HG02571 (cell line): ENCODE measurements around the gene PTPN20.
"Not testable (repeated sequence)": the region's sequence is repeated elsewhere in the genome, so short reads cannot be mapped to it uniquely, and the experiment has no call there.

Experiments
- ATAC-seq: cut with Tn5 transposase; IDR thresholded peaks from one replicate; pipeline ENCODE4 v1.9.1; 2021; ENCODE audit warnings: mild to moderate bottlenecking, moderate library complexity; ENCODE audit not compliant: unreplicated experiment

The PTPN20 gene, protein sequence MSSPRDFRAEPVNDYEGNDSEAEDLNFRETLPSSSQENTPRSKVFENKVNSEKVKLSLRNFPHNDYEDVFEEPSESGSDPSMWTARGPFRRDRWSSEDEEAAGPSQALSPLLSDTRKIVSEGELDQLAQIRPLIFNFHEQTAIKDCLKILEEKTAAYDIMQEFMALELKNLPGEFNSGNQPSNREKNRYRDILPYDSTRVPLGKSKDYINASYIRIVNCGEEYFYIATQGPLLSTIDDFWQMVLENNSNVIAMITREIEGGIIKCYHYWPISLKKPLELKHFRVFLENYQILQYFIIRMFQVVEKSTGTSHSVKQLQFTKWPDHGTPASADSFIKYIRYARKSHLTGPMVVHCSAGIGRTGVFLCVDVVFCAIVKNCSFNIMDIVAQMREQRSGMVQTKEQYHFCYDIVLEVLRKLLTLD

GRCh38 chr10:46911144-46911876 lies at the start of gene PTPN20:
Gene PTPN20 (plus strand): TSS chr10:46911428. CDS start chr10:46932500, 21,072 bp downstream.
- ATAC-seq: peak; percentile 89

DNA sequence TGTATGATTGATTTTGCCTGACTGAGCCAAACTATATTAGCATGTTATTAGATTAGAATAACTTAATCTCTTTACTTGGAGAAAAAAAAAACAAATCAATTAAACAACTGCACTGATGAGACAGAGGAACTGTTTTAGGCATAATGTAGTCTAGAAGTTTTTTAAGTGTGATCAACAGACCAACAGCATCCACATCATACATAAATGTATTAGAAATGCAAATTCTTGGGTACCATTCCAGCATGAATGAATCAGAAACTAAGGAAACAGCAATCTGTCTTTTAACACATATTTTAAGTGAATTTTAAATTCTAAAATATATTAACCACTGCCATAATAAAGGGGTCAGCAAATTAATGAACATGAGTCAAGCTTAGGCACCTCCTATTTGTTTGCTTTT lies 41.5 kb upstream of the PTPN20 start:
- not testable (repeated sequence) for ATAC-seq

GRCh38 chr10:46871583-46871982 lies 39.6 kb upstream of the PTPN20 start:
- not testable (repeated sequence) for ATAC-seq

- not testable (repeated sequence) for ATAC-seq
Observed at GRCh38 chr10:46875304-46875703, 35.9 kb upstream of the PTPN20 start.

- not testable (repeated sequence) for ATAC-seq
Observed at GRCh38 chr10:46876773-46877172, 34.5 kb upstream of the PTPN20 start.

DNA sequence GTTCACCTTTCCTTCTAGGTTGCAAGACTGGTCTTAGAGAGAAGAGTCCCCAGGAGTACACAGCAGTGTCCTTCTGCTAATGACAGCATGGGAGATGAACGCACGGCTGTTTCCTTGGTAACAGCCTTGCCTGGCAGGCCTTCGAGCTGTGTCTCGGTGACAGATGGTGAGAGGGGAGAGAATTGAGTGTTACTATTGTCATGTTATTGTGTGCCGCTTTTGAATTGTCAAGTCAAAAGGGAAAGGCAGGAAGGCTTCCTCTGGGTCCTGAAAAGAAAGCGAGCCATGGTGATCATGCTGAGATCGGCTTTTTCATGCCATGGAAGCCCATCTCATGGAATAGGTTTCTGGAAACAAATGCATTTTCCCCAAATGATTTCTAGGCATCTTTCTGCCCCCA lies 32.5 kb upstream of the PTPN20 start:
- ATAC-seq: not testable (repeated sequence)

DNA sequence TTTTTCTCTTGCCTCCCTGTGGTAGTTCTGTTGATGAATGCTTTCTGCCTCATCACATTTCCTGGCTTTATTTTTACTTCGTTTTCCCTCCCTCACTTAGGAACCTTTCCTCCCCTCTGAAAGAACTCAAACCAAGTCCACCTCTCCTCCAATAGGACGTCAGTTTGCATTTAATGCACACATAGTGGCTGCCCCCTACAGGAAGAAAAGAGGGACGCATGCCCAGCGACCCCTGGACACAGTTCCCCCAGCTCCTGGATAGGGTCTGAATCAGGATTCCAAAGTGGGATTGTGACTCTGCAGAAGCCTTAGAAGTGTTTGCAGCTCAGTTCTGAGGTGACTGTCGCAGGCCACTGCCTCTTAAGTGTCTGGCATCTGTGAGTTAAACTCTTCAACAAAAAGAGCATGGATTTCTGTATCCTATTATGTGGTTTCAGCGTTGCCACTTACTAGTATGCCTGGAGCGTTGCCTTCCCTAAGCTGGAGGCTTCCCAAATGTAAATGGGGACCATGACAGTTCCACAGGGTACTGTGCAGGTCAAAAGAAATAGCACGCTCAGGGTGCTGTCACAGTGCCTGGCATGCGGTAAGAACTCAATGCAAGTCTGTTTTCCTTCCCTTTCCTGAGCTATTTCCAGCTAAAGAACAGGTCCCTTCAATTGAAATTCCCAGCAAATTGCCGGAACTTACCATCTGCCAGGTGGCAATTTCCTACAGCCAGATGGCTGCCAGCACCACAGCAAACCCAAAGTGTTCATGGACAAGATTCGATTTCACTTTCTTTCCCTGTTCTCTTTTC lies 20.2 kb upstream of the PTPN20 start:
- ATAC-seq: not testable (repeated sequence)

DNA sequence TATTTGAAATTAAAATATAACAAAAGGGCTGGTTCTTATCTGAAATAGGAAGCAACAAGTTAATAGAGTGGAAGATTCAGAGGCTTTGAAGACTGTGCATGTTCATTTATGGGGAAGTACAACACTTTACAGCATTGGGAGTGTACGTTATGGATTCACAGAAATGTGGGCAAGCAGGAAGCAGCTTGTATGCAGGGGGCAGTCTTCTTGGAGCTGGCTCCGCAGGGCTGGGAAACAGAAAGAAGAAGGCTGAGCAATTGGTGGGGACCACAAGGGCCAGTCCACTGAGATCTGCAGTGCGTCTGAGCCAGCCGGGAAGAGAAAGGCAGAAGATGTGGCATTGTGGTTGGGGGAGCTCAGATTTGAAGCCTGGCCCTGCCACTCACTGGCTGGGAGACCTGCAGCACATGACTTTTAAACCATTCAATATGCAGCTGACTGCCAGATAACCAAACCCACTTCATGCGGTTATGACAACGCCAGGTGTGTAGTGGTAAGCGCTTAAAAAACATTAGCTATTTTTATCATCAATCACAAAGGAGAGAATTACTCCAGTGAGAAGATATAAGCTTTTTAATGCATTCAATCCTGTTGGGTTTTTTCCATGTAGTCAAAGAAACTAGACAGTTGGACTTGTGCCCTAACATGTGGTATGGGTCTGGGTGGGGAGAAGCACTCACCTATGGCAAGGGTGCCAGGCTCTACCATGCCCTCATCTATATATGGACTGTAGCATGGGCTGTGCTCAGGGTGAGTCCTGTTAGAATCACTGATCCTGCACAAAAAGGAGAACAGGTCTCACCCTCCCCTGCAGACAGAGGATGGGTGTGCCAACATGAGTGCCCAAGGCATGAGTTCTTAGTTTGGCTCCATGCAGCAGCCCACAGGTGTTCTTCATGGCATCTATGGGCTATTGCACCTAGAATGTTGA lies 14.2 kb upstream of the PTPN20 start:
- not testable (repeated sequence) for ATAC-seq

GRCh38 chr10:46901247-46901646 lies 10.0 kb upstream of the PTPN20 start:
- not testable (repeated sequence) for ATAC-seq

GRCh38 chr10:46903874-46904273 lies 7.4 kb upstream of the PTPN20 start:
- not testable (repeated sequence) for ATAC-seq

DNA sequence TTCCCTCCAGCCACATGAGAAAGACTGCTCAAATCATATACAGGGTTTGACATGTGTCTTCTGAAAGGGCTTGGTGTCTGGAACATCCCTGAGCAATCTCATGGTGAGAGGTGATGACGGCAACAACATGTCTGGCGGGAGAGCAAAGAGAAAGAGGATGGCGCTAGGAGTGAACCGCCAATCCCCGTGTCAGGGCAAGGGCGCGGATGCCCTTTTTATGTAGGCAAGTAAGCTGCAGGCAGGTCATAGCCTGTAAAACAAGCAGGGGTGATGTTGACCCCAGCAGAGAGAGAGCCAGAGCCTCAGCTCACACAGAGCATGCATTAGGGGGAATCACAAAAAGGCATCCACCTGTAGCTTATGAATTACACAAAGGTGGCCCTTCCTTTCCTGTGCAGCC lies 4.9 kb upstream of the PTPN20 start:
- ATAC-seq: not testable (repeated sequence)

- not testable (repeated sequence) for ATAC-seq
Observed at GRCh38 chr10:46907185-46908117, 3.8 kb upstream of the PTPN20 start.

GRCh38 chr10:46922498-46922897 lies 11.3 kb downstream of the PTPN20 start:
- ATAC-seq: not testable (repeated sequence)

DNA sequence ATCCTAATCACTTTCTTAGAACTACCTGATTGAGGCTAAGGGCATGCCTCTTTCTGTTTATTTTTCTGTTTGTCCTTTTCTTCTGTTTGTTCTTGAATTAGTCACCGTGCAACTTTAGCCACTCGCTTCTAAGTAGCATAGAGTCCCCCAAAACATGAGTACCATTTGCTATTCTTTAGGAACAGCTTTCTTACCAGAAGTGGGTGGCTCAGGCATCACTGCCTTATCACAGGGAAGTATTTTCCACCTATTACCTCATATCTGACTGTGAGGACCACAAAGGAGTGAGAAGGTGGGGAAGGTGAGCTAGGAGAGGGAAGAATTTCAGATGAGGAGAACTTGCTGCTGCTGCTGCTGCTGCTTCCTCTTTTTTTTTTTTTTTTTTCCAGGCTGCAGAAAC lies 13.9 kb downstream of the PTPN20 start:
- not testable (repeated sequence) for ATAC-seq

DNA sequence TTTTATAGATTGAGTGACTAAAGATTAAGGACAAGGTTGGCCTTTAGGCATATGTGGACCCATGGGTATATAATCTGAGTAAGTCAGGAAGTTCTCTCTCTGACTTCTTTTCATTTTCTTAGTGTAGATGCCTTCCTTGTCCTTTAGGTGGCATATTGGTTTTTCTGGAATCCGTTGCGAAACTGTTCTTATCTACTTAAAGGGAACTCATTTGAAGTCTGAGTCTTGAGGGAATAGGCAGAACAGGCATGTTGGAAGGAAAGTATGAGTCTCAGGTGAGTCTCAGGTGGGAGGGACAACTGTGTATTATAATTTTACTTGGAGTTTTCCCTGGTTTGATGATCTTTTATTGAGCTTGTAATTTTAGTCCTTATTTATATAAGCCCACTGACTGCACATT lies 14.6 kb downstream of the PTPN20 start:
- not testable (repeated sequence) for ATAC-seq

DNA sequence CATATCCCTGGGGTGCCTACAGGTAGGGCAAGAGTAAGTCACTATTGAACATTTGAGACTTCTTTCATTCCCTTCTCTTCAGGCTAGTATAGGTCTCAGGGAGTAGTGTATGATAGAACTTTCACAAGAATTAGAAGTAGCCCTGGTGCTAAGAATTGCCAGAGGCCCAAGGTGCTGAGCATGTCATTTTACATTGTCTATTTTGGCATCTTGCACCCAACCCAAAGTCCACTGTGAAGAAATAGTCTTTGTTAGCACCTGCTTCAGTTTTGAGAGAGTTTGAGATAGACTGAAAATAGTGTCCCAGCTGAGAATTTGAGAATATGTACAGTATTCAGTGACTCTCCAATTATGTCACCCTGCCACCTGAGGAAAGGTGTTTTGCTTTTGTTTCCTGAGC lies 17.6 kb downstream of the PTPN20 start:
- not testable (repeated sequence) for ATAC-seq

GRCh38 chr10:46932383-46932782 lies 21.2 kb downstream of the PTPN20 start:
- not testable (repeated sequence) for ATAC-seq

DNA sequence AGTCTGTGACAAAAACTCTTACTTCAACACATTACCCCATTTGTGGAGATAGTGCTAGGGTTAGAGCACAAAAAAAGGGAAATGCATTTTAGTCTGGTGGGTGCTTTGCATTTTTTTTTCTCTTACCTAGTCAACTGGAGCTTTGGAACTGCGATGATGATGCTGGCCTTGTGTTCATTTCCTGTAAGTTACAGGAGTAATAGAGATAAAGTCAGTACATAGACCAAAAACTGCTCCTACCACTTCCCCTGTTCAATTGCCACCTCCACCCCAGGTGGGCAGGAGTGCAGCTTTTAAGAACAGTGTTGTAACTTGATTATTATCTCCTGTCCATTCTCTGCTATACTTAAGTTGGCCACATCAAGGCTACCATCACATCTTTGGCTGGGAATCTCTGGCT lies 29.9 kb downstream of the PTPN20 start:
- ATAC-seq: not testable (repeated sequence)
